HG03025 (cell line): ENCODE data around the gene VANGL2.

Experiments
- ATAC-seq: cut with Tn5 transposase; IDR thresholded peaks from one replicate; pipeline ENCODE4 v1.9.1; 2021; ENCODE audit warnings: mild to moderate bottlenecking, moderate library complexity; ENCODE audit not compliant: unreplicated experiment, low FRiP score

VANGL2 gene

GRCh38 chr1:160400223-160400645, at the start of gene VANGL2:
TSS of gene VANGL2 (plus strand) at chr1:160400564. CDS start at chr1:160415838, 15,274 bp downstream.
- no peak for ATAC-seq

GRCh38 chr1:160351629-160352028, 48.7 kb upstream of the VANGL2 start:
- no peak for ATAC-seq

- no peak for ATAC-seq
These were observed 47.8 kb upstream of the VANGL2 start for GRCh38 chr1:160352555-160352954.

- no peak for ATAC-seq
These were observed 47.1 kb upstream of the VANGL2 start for GRCh38 chr1:160353223-160353622.

GRCh38 chr1:160354388-160354985, 45.9 kb upstream of the VANGL2 start:
- no peak for ATAC-seq

- ATAC-seq, result no peak
These were observed 42.9 kb upstream of the VANGL2 start for GRCh38 chr1:160357286-160358002.

- ATAC-seq, result no peak
These were observed 42.3 kb upstream of the VANGL2 start for GRCh38 chr1:160358073-160358472.

GRCh38 chr1:160359559-160360226, 40.7 kb upstream of the VANGL2 start:
- ATAC-seq, result no peak

- no peak for ATAC-seq
These were observed 40.1 kb upstream of the VANGL2 start for GRCh38 chr1:160360227-160360695.

- no peak for ATAC-seq
These were observed 39.2 kb upstream of the VANGL2 start for GRCh38 chr1:160361199-160361598.

GRCh38 chr1:160361814-160362167, 38.6 kb upstream of the VANGL2 start:
- no peak for ATAC-seq

GRCh38 chr1:160362168-160362957, 38.0 kb upstream of the VANGL2 start:
- ATAC-seq, result no peak

- ATAC-seq, result no peak
These were observed 37.4 kb upstream of the VANGL2 start for GRCh38 chr1:160363010-160363409.

GRCh38 chr1:160363951-160364735, 36.2 kb upstream of the VANGL2 start:
- no peak for ATAC-seq

GRCh38 chr1:160365325-160365724, 35.0 kb upstream of the VANGL2 start:
- no peak for ATAC-seq

- ATAC-seq, result no peak
These were observed 33.4 kb upstream of the VANGL2 start, which contains the start of gene NHLH1 for GRCh38 chr1:160366731-160367515. TSS of gene NHLH1 (plus strand) at chr1:160367071. CDS start at chr1:160370732, 3,661 bp downstream.

- no peak for ATAC-seq
These were observed 32.9 kb upstream of the VANGL2 start for GRCh38 chr1:160367516-160367900.

GRCh38 chr1:160367934-160368923, 32.1 kb upstream of the VANGL2 start:
- ATAC-seq, result no peak
